CD8-positive, alpha-beta memory T cell (primary cell): ENCODE results near the gene BTN3A1. TPM values are rescaled to one million over a fixed set of nuclear protein-coding genes. Genes with fewer than 3 reads are reported as not detected.
"Not testable (repeated sequence)": the region's sequence is repeated elsewhere in the genome, so short reads cannot be mapped to it uniquely, and the experiment has no call there.

Source experiments
- CTCF ChIA-PET: fragments of 350-600 bp; sonication (Branson Sonifier 250); formaldehyde crosslinking; loops from one replicate; lab custom pipeline; 2021; ENCODE audit warnings: antibody characterized with exemption; lab: Charles Lee
- POLR2A ChIA-PET: fragments of 350-600 bp; sonication (Branson Sonifier 250); formaldehyde crosslinking; loops from one replicate; lab custom pipeline; 2021; ENCODE audit warnings: antibody characterized with exemption; lab: Charles Lee
- DNase-seq, 5 donors: peaks; one replicate each; pipeline versions ENCODE4 v3.0.0 to v3.0.0-alpha.2; 2020 to 2022; ENCODE audit warnings: mixed read lengths in 1 of 5
- H3K27ac ChIP-seq: one replicate; pipeline ENCODE4 v1.7.0; 2013; ENCODE audit warnings: low read depth, mild to moderate bottlenecking, low read length, moderate library complexity
- H3K27me3 ChIP-seq: 2 replicates; pipeline ENCODE4 v1.7.0; 2013; ENCODE audit warnings: low read length, mild to moderate bottlenecking; ENCODE audit not compliant: insufficient read depth, poor library complexity, severe bottlenecking
- H3K36me3 ChIP-seq: 2 replicates; pipeline ENCODE4 v1.7.0; 2013; ENCODE audit warnings: mild to moderate bottlenecking, low read length, moderate library complexity; ENCODE audit not compliant: insufficient read depth
- H3K4me1 ChIP-seq: 2 replicates; pipeline ENCODE4 v1.7.0; 2013; ENCODE audit warnings: mild to moderate bottlenecking, low read length, moderate library complexity; ENCODE audit not compliant: insufficient read depth
- H3K4me3 ChIP-seq: 2 replicates; pipeline ENCODE4 v1.7.0; 2013; ENCODE audit warnings: mild to moderate bottlenecking, low read length
- H3K9me3 ChIP-seq: 2 replicates; pipeline ENCODE4 v1.7.0; 2013; ENCODE audit warnings: mild to moderate bottlenecking, low read length
- H3K27ac Mint-ChIP-seq, 8 donors: one replicate each; pipeline ENCODE4 v1.8.0; 2020 to 2021; ENCODE audit warnings: mixed read lengths in 8 of 8, mild to moderate bottlenecking in 6 of 8, inconsistent platforms in 3 of 8, moderate library complexity in 3 of 8
- H3K27me3 Mint-ChIP-seq, 2 donors: one replicate each; pipeline ENCODE4 v1.8.0; 2020 to 2021; ENCODE audit warnings: mixed read lengths in 2 of 2, mild to moderate bottlenecking in 1 of 2, moderate library complexity in 1 of 2
- H3K36me3 Mint-ChIP-seq, 3 donors: one replicate each; pipeline ENCODE4 v1.8.0; 2020 to 2021; ENCODE audit warnings: mixed read lengths in 3 of 3, inconsistent platforms in 1 of 3, mild to moderate bottlenecking in 1 of 3
- H3K4me1 Mint-ChIP-seq, 3 donors: one replicate each; pipeline ENCODE4 v1.8.0; 2020 to 2021; ENCODE audit warnings: mixed read lengths in 3 of 3, inconsistent platforms in 1 of 3, mild to moderate bottlenecking in 1 of 3
- H3K4me3 Mint-ChIP-seq, 7 donors: one replicate each; pipeline ENCODE4 v1.8.0; 2020 to 2021; ENCODE audit warnings: mixed read lengths in 7 of 7, mild to moderate bottlenecking in 6 of 7, moderate library complexity in 4 of 7, inconsistent platforms in 2 of 7
- H3K9me3 Mint-ChIP-seq, 5 donors: one replicate each; pipeline ENCODE4 v1.8.0; 2020 to 2022; ENCODE audit warnings: mixed read lengths in 5 of 5, mild to moderate bottlenecking in 3 of 5, moderate library complexity in 2 of 5, inconsistent platforms in 1 of 5
- polyA plus RNA-seq: library from polyadenylated mRNA; unstranded; fragments of 300-500 nt; fragmentation: Illumina TruSeq; gene quantifications from one replicate; pipeline ENCODE4 v1.2.3, GENCODE V29; 2021
- total RNA-seq, 2 experiments: library from RNA; stranded (reverse); gene quantifications; one replicate each; pipeline ENCODE4 v1.2.3, GENCODE V29; 2021

Gene BTN3A1
- total and polyA plus RNA-seq, 3 experiments from 2014 or later: 30.8 to 85.0 (median 31.5) TPM

DNA sequence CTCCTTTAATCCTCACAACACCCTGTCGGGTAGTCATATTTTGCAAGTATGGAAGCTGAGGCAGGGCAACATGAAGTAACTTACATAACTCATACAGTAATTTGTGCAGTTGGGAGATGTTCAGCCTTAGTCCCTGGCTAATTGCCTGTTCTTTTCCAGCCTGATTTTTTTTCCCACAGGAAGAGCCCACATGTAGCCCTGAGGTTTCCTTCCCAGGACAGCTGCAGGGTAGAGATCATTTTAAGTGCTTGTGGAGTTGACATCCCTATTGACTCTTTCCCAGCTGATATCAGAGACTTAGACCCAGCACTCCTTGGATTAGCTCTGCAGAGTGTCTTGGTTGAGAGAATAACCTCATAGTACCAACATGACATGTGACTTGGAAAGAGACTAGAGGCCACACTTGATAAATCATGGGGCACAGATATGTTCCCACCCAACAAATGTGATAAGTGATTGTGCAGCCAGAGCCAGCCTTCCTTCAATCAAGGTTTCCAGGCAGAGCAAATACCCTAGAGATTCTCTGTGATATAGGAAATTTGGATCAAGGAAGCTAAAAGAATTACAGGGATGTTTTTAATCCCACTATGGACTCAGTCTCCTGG is 50.7 kb downstream of the BTN3A1 start:
- H3K27me3 Mint-ChIP-seq: no peaks in the 10 kb centered on the region
- no peak overlapping the region for H3K4me3 ChIP-seq
- ChIA-PET POLR2A (interaction anchor here (0.7 kb wide), 1 partner anchor 11 kb away, joined by 3 read pairs; no protein-coding TSS in a partner anchor), CTCF (no interaction called here)
- peaks cover 4 to 74% (median 35%) of the 10 kb centered on the region in 3 donors for H3K36me3 Mint-ChIP-seq
- H3K27me3 ChIP-seq: no peaks in the 10 kb centered on the region
- H3K4me1 ChIP-seq: peaks cover 10% of the 10 kb centered on the region
- no peak overlapping the region for H3K27ac ChIP-seq
- no peaks in the 10 kb centered on the region for H3K9me3 Mint-ChIP-seq
- H3K4me1 Mint-ChIP-seq: peaks cover 19 to 55% (median 43%) of the 10 kb centered on the region in 3 donors
- peaks cover 17% of the 10 kb centered on the region for H3K36me3 ChIP-seq
- H3K27ac Mint-ChIP-seq: peak overlapping the region; percentile 28 to 80 (median 52)
- DNase-seq: no peak
- H3K9me3 ChIP-seq: no peaks in the 10 kb centered on the region
- no peak overlapping the region for H3K4me3 Mint-ChIP-seq

- Histone ChIP-seq H3K27me3 (no peaks in the 10 kb centered on the region), H3K36me3 (peaks cover 6% of the 10 kb centered on the region), H3K9me3 (no peaks in the 10 kb centered on the region), H3K4me3 (no peak overlapping the region), H3K27ac (no peak overlapping the region), H3K4me1 (peaks cover 17% of the 10 kb centered on the region)
- DNase-seq: no peak
- Mint-ChIP-seq H3K4me3 (no peak overlapping the region), H3K27me3 (no peaks in the 10 kb centered on the region), H3K4me1 (peaks cover 32 to 51% (median 51%) of the 10 kb centered on the region in 3 donors), H3K27ac (peak overlapping the region in 6 of 8 donors; percentile 43 to 86 (median 61)), H3K36me3 (peaks cover 0 to 72% (median 23%) of the 10 kb centered on the region in 3 donors), H3K9me3 (no peaks in the 10 kb centered on the region)
- CTCF ChIA-PET: interaction anchor here (3.3 kb wide), 1 partner anchor 113 kb away, joined by 13 read pairs; no protein-coding TSS in a partner anchor
- POLR2A ChIA-PET: no interaction called here
These were observed 52.6 kb downstream of the BTN3A1 start for GRCh38 chr6:26454631-26455030.

DNA sequence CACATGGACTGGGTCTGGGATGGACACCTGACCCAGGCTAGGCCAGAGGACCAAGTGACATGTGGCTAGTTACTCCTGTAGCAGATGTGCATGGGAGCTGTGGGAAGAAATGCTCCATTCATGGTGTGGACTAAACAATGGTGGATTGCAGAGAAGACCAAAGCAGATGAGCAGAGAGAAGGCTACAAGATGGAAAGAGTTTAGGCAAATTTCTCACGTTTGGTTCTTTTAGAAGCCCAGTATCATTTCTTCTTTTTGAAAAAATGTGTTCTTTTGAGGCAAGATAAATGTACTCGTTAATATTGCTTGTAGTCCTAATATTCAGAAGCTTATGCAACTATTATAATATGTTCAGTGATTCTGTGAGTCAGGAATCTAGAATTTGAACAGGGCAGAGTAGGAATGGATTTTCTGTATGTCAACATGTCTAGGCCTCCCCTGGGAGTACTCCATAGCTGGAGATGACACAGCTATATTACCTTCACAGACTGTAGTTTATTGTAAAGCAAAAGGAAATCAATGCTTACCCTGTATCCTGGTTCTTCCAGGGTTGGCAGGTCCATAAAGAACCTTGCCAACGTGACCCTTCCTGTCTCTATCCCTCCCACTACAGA is 53.4 kb downstream of the BTN3A1 start:
- CTCF ChIA-PET: interaction anchor here (0.6 to 3.3 kb wide), 3 partner anchors 9 to 114 kb away, joined by 3 to 13 read pairs (median 3); no protein-coding TSS in a partner anchor
- peaks cover 26% of the 10 kb centered on the region for H3K4me1 ChIP-seq
- H3K4me3 ChIP-seq: no peak overlapping the region
- Mint-ChIP-seq H3K4me1 (peaks cover 38 to 59% (median 58%) of the 10 kb centered on the region in 3 donors), H3K27me3 (no peaks in the 10 kb centered on the region), H3K27ac (peak overlapping the region in 7 of 8 donors; percentile 10 to 92 (median 83)), H3K9me3 (no peaks in the 10 kb centered on the region), H3K36me3 (peaks cover 8 to 72% (median 23%) of the 10 kb centered on the region in 3 donors), H3K4me3 (peak overlapping the region in 1 of 7 donors; percentile 33)
- DNase-seq: no peak
- no peak overlapping the region for H3K27ac ChIP-seq
- H3K9me3 ChIP-seq: no peaks in the 10 kb centered on the region
- H3K27me3 ChIP-seq: no peaks in the 10 kb centered on the region
- POLR2A ChIA-PET: interaction anchor here (0.8 to 0.9 kb wide), 2 partner anchors 9 to 19 kb away, joined by 3 read pairs; no protein-coding TSS in a partner anchor
- peaks cover 6% of the 10 kb centered on the region for H3K36me3 ChIP-seq

- Histone ChIP-seq H3K36me3 (peaks cover 10% of the 10 kb centered on the region), H3K4me3 (peak overlapping the region; percentile 81), H3K27ac (peak overlapping the region; percentile 91), H3K4me1 (peaks cover 42% of the 10 kb centered on the region), H3K27me3 (no peaks in the 10 kb centered on the region), H3K9me3 (no peaks in the 10 kb centered on the region)
- Mint-ChIP-seq H3K27me3 (no peaks in the 10 kb centered on the region), H3K36me3 (peaks cover 11 to 70% (median 20%) of the 10 kb centered on the region in 3 donors), H3K27ac (peak overlapping the region; percentile 92 to 99 (median 98)), H3K4me1 (peaks cover 53 to 71% (median 69%) of the 10 kb centered on the region in 3 donors), H3K4me3 (peak overlapping the region; percentile 95 to 100 (median 99)), H3K9me3 (no peaks in the 10 kb centered on the region)
- CTCF ChIA-PET: no interaction called here
- POLR2A ChIA-PET: no interaction called here
- DNase-seq: no peak
These were observed 55.3 kb downstream of the BTN3A1 start for GRCh38 chr6:26457264-26457805.

DNA sequence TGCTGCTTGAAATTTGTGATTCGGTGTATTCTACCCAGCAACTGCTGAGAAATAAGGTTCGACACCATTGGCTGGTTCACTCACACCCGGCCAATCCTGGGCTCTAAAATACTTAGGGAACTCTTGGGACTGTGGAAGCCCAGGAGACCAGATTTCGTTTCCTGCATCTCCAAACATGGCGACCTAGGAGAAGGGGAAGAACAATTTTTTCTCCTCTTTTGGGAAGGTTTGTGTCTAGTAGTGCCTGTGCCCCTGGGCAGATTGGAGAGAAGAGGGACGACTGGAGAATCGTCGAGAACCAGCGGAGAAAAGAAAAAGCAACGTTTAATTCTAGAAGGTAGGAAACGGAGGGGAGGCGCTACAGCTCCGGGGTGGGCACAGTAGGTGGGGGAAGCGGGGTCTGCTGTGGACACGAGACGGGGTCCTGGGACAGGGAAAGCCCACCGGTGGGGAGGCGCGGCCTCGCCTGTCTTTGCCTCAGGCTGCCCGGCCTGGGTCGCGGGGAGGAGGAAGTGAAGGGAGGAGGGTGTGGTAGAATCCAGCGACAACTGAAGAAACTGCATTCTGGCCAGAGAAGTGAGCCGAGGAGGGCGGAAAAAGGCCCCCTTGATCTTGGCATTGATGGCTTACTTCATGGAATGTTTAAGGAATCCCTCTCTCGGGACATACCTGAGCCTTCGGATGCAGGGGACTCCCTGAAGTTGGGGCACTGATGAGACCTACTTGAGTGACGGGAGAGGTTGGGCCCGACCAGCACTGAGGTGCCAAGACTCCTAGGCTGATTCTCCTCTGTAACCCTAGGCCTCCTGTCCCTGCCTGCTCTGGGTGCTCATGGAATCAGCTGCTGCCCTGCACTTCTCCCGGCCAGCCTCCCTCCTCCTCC is 56.0 kb downstream of the BTN3A1 start, which contains the start of gene BTN2A1:
Gene BTN2A1, plus strand, starts transcription at position 150 of the 883 bp plus-strand sequence. Its CDS starts 682 bp downstream, at position 832.
- Mint-ChIP-seq H3K27me3 (no peaks in the 10 kb centered on the region), H3K9me3 (no peaks in the 10 kb centered on the region), H3K27ac (peak within 1 kb of the TSS; percentile 92 to 99 (median 98)), H3K36me3 (peaks cover 16 to 71% (median 25%) of the 10 kb centered on the region in 3 donors), H3K4me1 (peaks cover 60 to 76% (median 71%) of the 10 kb centered on the region in 3 donors), H3K4me3 (peak within 1 kb of the TSS; percentile 95 to 100 (median 99))
- CTCF ChIA-PET: no interaction called here
- Histone ChIP-seq H3K27me3 (no peaks in the 10 kb centered on the region), H3K4me3 (peak within 1 kb of the TSS; percentile 81), H3K4me1 (peaks cover 49% of the 10 kb centered on the region), H3K36me3 (peaks cover 17% of the 10 kb centered on the region), H3K27ac (peak within 1 kb of the TSS; percentile 91), H3K9me3 (no peaks in the 10 kb centered on the region)
- peak; percentile 58 to 82 (median 74) for DNase-seq
- POLR2A ChIA-PET: no interaction called here

GRCh38 chr6:26459023-26459810 is 57.1 kb downstream of the BTN3A1 start:
- H3K4me3 Mint-ChIP-seq: peak overlapping the region; percentile 75 to 99 (median 85)
- Histone ChIP-seq H3K36me3 (peaks cover 29% of the 10 kb centered on the region), H3K27ac (no peak overlapping the region), H3K9me3 (no peaks in the 10 kb centered on the region), H3K4me1 (peaks cover 53% of the 10 kb centered on the region), H3K4me3 (peak overlapping the region; percentile 20), H3K27me3 (no peaks in the 10 kb centered on the region)
- ChIA-PET POLR2A (no interaction called here), CTCF (no interaction called here)
- no peaks in the 10 kb centered on the region for H3K9me3 Mint-ChIP-seq
- H3K27ac Mint-ChIP-seq: peak overlapping the region in 7 of 8 donors; percentile 60 to 92 (median 87)
- peaks cover 62 to 87% (median 78%) of the 10 kb centered on the region in 3 donors for H3K4me1 Mint-ChIP-seq
- no peaks in the 10 kb centered on the region for H3K27me3 Mint-ChIP-seq
- DNase-seq: no peak
- peaks cover 24 to 76% (median 35%) of the 10 kb centered on the region in 3 donors for H3K36me3 Mint-ChIP-seq

DNA sequence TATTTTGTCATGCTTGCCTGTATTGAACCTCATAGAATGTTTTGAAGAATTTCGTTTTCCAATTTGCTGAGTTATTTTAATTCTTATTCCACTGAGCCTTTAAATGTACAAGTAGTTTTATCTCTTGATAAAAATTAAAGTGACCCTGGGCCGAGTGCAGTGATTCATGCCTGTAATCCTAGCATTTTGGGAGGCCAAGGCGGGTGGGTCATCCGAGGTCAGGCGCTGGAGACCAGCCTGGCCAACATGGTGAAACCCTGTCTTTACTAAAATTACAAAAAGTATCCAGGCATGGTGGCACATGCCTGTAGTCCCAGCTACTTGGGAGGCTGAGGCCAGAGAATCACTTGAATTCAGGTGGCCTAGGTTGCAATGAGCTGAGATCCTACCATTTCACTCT is 59.3 kb downstream of the BTN3A1 start:
- ChIA-PET POLR2A (interaction anchor here (0.6 kb wide), 1 partner anchor 74 kb away, joined by 4 read pairs; no protein-coding TSS in a partner anchor), CTCF (interaction anchor here (1.2 to 1.6 kb wide), 2 partner anchors 12 to 120 kb away, joined by 3 to 6 read pairs; no protein-coding TSS in a partner anchor)
- H3K4me1 ChIP-seq: peaks cover 53% of the 10 kb centered on the region
- not testable (repeated sequence) for H3K27ac ChIP-seq, H3K9me3 Mint-ChIP-seq, DNase-seq, H3K27me3 ChIP-seq, H3K27me3 Mint-ChIP-seq, H3K9me3 ChIP-seq, H3K4me3 ChIP-seq
- Mint-ChIP-seq H3K4me3 (peak overlapping the region; percentile 17 to 95 (median 75)), H3K27ac (peak overlapping the region in 6 of 8 donors; percentile 2 to 76 (median 51)), H3K36me3 (peaks cover 32 to 83% (median 41%) of the 10 kb centered on the region in 3 donors), H3K4me1 (peaks cover 65 to 88% (median 82%) of the 10 kb centered on the region in 3 donors)
- peaks cover 50% of the 10 kb centered on the region for H3K36me3 ChIP-seq
